ENCODE measurements around the gene GALNT7. TPM values are rescaled to one million over a fixed set of nuclear protein-coding genes. Genes with fewer than 3 reads are reported as not detected.

GALNT7 gene
- total RNA-seq, 1 experiment from 2014 or later: 16.8 TPM

GRCh38 chr4:173333658-173334084 lies 165.1 kb downstream of the GALNT7 start:
- CTCF ChIA-PET: interaction anchor here (0.5 to 1.3 kb wide), 5 partner anchors 12 to 84 kb away, joined by 3 to 20 read pairs (median 3); partner anchors contain the start of gene SAP30
- no TSS peak for BruUV-seq (replicated peaks)
- no peaks in the 10 kb centered on the region for H3K9me3 ChIP-seq
- Mint-ChIP-seq H3K27me3 (ENCODE audit: insufficient read depth, unreplicated experiment) (no peaks in the 10 kb centered on the region), H3K36me3 (ENCODE audit: insufficient read depth, unreplicated experiment) (peaks cover 53% of the 10 kb centered on the region), H3K9me3 (ENCODE audit: unreplicated experiment) (no peaks in the 10 kb centered on the region), H3K4me3 (ENCODE audit: unreplicated experiment) (peak overlapping the region; percentile 86), H3K27ac (ENCODE audit: unreplicated experiment) (peak overlapping the region; percentile 98), H3K4me1 (ENCODE audit: low read depth, unreplicated experiment) (peaks cover 15% of the 10 kb centered on the region)
- no peak for TF ChIP-seq CTCF (IDR thresholded peaks at IDR 0.05; ENCODE audit: insufficient read depth in 1 of 2, low read depth in 1 of 2, low read length in 1 of 2, severe bottlenecking in 1 of 2, unreplicated experiment in 1 of 2)
- no peaks in the 10 kb centered on the region for H3K27me3 ChIP-seq (replicated peaks; ENCODE audit: control insufficient read depth, insufficient read depth, low read length)
- H3K36me3 ChIP-seq (ENCODE audit: control insufficient read depth, insufficient read depth, low read length): no peaks in the 10 kb centered on the region; the same call in 1 of the 2 replicates
- intact Hi-C loops (cut with micrococcal nuclease; ENCODE audit: unreplicated experiment): loop anchor here (1.0 to 10.0 kb wide), 2 partner anchors 37 to 861 kb away; partner anchors contain the start of gene SAP30
- H3K4me1 ChIP-seq: peaks cover 14% of the 10 kb centered on the region
- DNase-seq: peak in 1 of 2 experiments; percentile 39
- peak overlapping the region; percentile 84 for H3K4me3 ChIP-seq (ENCODE audit: low read depth, low read length)
- POLR2A ChIA-PET: interaction anchor here (1.0 to 3.1 kb wide), 4 partner anchors 12 to 165 kb away, joined by 7 to 113 read pairs (median 16); partner anchors contain the start of genes GALNT7 and SAP30

- TF ChIP-seq CTCF (IDR thresholded peaks at IDR 0.05; ENCODE audit: insufficient read depth in 1 of 2, low read depth in 1 of 2, low read length in 1 of 2, severe bottlenecking in 1 of 2, unreplicated experiment in 1 of 2): no peak
- Mint-ChIP-seq H3K9me3 (ENCODE audit: unreplicated experiment) (no peaks in the 10 kb centered on the region), H3K4me3 (ENCODE audit: unreplicated experiment) (peak within 1 kb of the TSS; percentile 86), H3K27me3 (ENCODE audit: insufficient read depth, unreplicated experiment) (no peaks in the 10 kb centered on the region), H3K36me3 (ENCODE audit: insufficient read depth, unreplicated experiment) (peaks cover 53% of the 10 kb centered on the region), H3K4me1 (ENCODE audit: low read depth, unreplicated experiment) (peaks cover 15% of the 10 kb centered on the region), H3K27ac (ENCODE audit: unreplicated experiment) (peak within 1 kb of the TSS; percentile 98)
- ChIA-PET POLR2A (interaction anchor here (0.6 to 3.1 kb wide), 8 partner anchors 11 to 184 kb away, joined by 3 to 113 read pairs (median 9); partner anchors contain the start of genes GALNT7 and SAP30), CTCF (interaction anchor here (0.5 to 1.3 kb wide), 6 partner anchors 11 to 83 kb away, joined by 3 to 20 read pairs (median 4); partner anchors contain the start of gene SAP30)
- no peaks in the 10 kb centered on the region for H3K27me3 ChIP-seq (replicated peaks; ENCODE audit: control insufficient read depth, insufficient read depth, low read length)
- H3K4me3 ChIP-seq (ENCODE audit: low read depth, low read length): peak within 1 kb of the TSS; percentile 84
- DNase-seq: peak; percentile 99 to 100
- no TSS peak for BruUV-seq (replicated peaks)
- H3K9me3 ChIP-seq: no peaks in the 10 kb centered on the region
- H3K4me1 ChIP-seq: peaks cover 14% of the 10 kb centered on the region
- no peaks in the 10 kb centered on the region; the same call in 1 of the 2 replicates for H3K36me3 ChIP-seq (ENCODE audit: control insufficient read depth, insufficient read depth, low read length)
- intact Hi-C loops (cut with micrococcal nuclease; ENCODE audit: unreplicated experiment): loop anchor here (1.0 to 10.0 kb wide), 2 partner anchors 36 to 861 kb away; partner anchors contain the start of gene SAP30
Measured at GRCh38 chr4:173334085-173334890, 165.7 kb downstream of the GALNT7 start, which contains the start of gene HMGB2. Gene HMGB2, minus strand, starts transcription at chr4:173334358. Its CDS starts 709 bp downstream, at chr4:173333649.

All from Caco-2 (cell line).